22Rv1 (cell line): ENCODE data around the gene COL6A5.

Experiments
- ZFX ChIP-seq: fragments of 450-650 bp; IDR thresholded peaks from 2 replicates; pipeline ENCODE4 v1.6.1; 2017; ENCODE audit warnings: antibody characterized with exemption, borderline replicate concordance
- TF ChIP-seq, protein P1 (sequence below): fragments of 450-650 bp; IDR thresholded peaks from 2 replicates; pipeline ENCODE4 v1.5.1; 2017; ENCODE audit warnings: mild to moderate bottlenecking

DNA sequence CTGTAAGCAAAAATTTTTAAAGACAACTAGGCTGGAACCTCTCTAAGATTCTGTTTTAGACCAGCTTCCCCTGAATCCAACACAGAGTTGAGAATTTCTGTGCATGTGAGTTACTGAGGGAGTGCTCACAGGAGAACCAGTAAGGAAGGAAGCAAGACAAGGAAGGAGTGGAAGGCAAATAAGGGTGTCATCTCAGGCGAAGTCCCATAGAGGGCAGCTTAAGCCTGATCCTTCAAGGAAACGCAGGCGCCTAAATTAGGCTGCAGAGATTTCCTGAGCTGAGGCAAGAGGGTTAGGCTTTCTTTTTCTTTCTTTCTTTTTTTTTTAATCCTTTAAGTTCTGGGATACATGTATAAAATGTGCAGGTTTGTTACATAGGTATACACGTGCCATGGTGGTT lies 135.3 kb downstream of the COL6A5 start:
- TF ChIP-seq, protein P1, sequence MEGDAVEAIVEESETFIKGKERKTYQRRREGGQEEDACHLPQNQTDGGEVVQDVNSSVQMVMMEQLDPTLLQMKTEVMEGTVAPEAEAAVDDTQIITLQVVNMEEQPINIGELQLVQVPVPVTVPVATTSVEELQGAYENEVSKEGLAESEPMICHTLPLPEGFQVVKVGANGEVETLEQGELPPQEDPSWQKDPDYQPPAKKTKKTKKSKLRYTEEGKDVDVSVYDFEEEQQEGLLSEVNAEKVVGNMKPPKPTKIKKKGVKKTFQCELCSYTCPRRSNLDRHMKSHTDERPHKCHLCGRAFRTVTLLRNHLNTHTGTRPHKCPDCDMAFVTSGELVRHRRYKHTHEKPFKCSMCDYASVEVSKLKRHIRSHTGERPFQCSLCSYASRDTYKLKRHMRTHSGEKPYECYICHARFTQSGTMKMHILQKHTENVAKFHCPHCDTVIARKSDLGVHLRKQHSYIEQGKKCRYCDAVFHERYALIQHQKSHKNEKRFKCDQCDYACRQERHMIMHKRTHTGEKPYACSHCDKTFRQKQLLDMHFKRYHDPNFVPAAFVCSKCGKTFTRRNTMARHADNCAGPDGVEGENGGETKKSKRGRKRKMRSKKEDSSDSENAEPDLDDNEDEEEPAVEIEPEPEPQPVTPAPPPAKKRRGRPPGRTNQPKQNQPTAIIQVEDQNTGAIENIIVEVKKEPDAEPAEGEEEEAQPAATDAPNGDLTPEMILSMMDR, result peak; percentile 60
- TF ChIP-seq ZFX, result no peak
